ENCODE data around the gene NACC2. TPM values are rescaled to one million over a fixed set of nuclear protein-coding genes. Genes with fewer than 3 reads are reported as not detected.

The NACC2 gene
- total and polyA plus RNA-seq, 8 donors, result 4.1 to 69.2 (median 10.0) TPM

- H3K36me3 ChIP-seq, result peaks cover 0 to 15% (median 11%) of the 10 kb centered on the region in 4 donors
- TF ChIP-seq POLR2A (IDR thresholded peaks at IDR 0.05), result no peak
- TF ChIP-seq EP300 (IDR thresholded peaks at IDR 0.05), result no peak
- TF ChIP-seq, protein P1, sequence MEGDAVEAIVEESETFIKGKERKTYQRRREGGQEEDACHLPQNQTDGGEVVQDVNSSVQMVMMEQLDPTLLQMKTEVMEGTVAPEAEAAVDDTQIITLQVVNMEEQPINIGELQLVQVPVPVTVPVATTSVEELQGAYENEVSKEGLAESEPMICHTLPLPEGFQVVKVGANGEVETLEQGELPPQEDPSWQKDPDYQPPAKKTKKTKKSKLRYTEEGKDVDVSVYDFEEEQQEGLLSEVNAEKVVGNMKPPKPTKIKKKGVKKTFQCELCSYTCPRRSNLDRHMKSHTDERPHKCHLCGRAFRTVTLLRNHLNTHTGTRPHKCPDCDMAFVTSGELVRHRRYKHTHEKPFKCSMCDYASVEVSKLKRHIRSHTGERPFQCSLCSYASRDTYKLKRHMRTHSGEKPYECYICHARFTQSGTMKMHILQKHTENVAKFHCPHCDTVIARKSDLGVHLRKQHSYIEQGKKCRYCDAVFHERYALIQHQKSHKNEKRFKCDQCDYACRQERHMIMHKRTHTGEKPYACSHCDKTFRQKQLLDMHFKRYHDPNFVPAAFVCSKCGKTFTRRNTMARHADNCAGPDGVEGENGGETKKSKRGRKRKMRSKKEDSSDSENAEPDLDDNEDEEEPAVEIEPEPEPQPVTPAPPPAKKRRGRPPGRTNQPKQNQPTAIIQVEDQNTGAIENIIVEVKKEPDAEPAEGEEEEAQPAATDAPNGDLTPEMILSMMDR (IDR thresholded peaks at IDR 0.05), result no peak
- TF ChIP-seq POLR2AphosphoS5 (IDR thresholded peaks at IDR 0.05), result no peak
- WGBS, 5 donors, result 72 to 90% (median 81%) methylated on average over 8 of the region's 8 CpGs
- H3K27me3 ChIP-seq, result no peaks in the 10 kb centered on the region
- intact Hi-C loops (cut with DNase I; ENCODE audit: low total_unique reads), result no loop called here
- no peak for DNase-seq
- peaks cover 34 to 89% (median 58%) of the 10 kb centered on the region in 4 donors for H3K4me1 ChIP-seq
- H3K9me3 ChIP-seq, result no peaks in the 10 kb centered on the region
- peak overlapping the region in 2 of 5 donors; percentile 44 to 74 for H3K27ac ChIP-seq
- no peak overlapping the region for H3K4me3 ChIP-seq
These were observed 17.6 kb downstream of the NACC2 start for GRCh38 chr9:136077491-136077890.

DNA sequence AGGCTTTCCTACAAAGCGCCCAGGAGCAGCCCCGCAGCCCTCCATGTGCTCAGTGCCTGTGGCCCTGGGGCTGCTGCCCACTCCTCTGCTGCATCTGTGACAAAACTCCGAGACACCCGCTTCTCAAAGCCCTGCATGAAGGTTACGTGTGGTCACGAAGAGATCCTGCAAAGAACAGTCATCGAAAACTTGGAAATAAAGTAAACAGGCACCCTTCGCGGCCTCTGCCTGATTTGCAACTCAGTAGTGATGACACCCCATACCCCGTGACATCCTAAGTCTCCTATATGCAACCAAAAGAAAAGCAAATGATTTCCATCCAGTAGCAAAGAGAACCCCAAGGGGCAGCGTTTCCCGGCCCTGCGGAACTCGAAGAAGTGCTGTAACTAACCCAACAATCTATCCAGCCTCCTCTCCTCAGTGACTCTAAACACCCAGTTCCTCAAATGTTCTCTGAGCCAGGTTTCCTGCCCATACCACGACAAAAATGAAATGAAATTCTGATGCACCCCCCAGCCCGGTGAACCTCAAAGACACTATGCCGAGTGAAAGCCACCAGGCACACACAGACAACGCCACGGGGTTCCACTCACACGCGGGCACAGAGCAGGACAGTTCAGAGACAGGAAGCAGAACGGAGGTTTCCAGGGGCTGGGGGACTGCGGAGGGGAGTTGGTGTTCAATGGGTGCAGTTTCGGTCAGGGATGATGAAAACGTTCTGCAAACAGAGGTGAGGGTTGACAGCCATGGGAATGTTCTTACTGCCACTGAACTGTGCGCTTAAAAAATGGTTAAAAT lies 19.0 kb downstream of the NACC2 start:
- DNase-seq, result peak in 1 of 2 donors; percentile 3
- 67 to 84% (median 81%) methylated on average over 24 to 26 of the region's 26 CpGs for WGBS, 5 donors

DNA sequence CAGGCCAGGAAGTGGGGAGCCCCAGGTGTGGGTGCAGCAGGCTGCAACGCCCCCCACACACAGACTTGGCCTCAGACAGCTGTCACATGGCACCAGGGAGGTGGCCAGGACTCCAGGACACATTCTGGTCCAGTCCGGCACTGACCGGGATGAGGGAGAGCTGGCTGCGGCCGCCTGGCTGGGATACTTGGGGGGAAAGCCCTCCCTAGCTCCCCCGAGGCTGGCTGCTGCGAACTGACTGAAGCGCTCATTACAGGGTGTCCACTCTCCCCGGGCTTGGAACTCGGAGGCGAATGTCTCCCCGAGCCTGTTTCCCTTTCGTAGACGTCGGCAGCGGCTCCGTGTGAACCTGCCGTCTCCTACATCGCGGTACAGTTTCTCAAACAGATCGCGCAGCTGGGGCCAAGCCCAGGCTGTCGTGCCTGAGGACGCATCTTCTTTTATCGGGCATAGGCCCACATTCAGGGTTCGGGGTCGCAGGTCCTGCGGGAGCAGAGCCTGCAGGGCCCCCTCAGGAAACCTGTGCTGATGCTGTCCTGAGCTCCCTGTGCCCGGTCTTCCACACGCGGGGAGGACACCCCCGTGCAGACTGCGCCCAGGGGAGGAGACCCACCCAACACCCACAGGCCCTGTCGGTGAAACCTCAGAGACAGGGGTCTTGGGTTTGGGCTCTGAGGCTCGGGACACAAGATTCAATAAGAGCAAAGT lies 19.8 kb downstream of the NACC2 start:
- no peak for DNase-seq
- Histone ChIP-seq H3K9me3 (no peaks in the 10 kb centered on the region), H3K27me3 (no peaks in the 10 kb centered on the region), H3K27ac (no peak overlapping the region), H3K4me3 (no peak overlapping the region), H3K4me1 (peaks cover 12 to 67% (median 36%) of the 10 kb centered on the region in 4 donors), H3K36me3 (peaks cover 0 to 15% (median 11%) of the 10 kb centered on the region in 4 donors)
- 81 to 90% (median 84%) methylated on average over 28 to 35 of the region's 35 CpGs for WGBS, 5 donors
- TF ChIP-seq, protein P1 (IDR thresholded peaks at IDR 0.05), result no peak
- TF ChIP-seq EP300 (IDR thresholded peaks at IDR 0.05) (no peak), POLR2AphosphoS5 (IDR thresholded peaks at IDR 0.05) (no peak), POLR2A (IDR thresholded peaks at IDR 0.05) (no peak)
- intact Hi-C loops (cut with DNase I; ENCODE audit: low total_unique reads), result no loop called here

More for the DNA sequence above, 19.0 kb downstream of the NACC2 start:
- no peak overlapping the region for H3K4me3 ChIP-seq
- intact Hi-C loops (cut with DNase I; ENCODE audit: low total_unique reads), result no loop called here
- H3K9me3 ChIP-seq, result no peaks in the 10 kb centered on the region
- H3K27ac ChIP-seq, result peak overlapping the region in 2 of 5 donors; percentile 4 to 51
- H3K4me1 ChIP-seq, result peaks cover 19 to 75% (median 44%) of the 10 kb centered on the region in 4 donors
- H3K27me3 ChIP-seq, result no peaks in the 10 kb centered on the region
- TF ChIP-seq, protein P1 (IDR thresholded peaks at IDR 0.05), result no peak
- no peak for TF ChIP-seq POLR2AphosphoS5 (IDR thresholded peaks at IDR 0.05)
- TF ChIP-seq POLR2A (IDR thresholded peaks at IDR 0.05), result no peak
- TF ChIP-seq EP300 (IDR thresholded peaks at IDR 0.05), result no peak
- peaks cover 0 to 15% (median 11%) of the 10 kb centered on the region in 4 donors for H3K36me3 ChIP-seq

- H3K27ac ChIP-seq, result no peak overlapping the region
- H3K4me1 ChIP-seq, result peaks cover 6 to 61% (median 30%) of the 10 kb centered on the region in 4 donors
- no peaks in the 10 kb centered on the region for H3K9me3 ChIP-seq
- intact Hi-C loops (cut with DNase I; ENCODE audit: low total_unique reads), result no loop called here
- DNase-seq, result no peak
- no peaks in the 10 kb centered on the region for H3K27me3 ChIP-seq
- H3K36me3 ChIP-seq, result peaks cover 0 to 15% (median 11%) of the 10 kb centered on the region in 4 donors
- TF ChIP-seq, protein P1 (IDR thresholded peaks at IDR 0.05), result no peak
- TF ChIP-seq EP300 (IDR thresholded peaks at IDR 0.05), result no peak
- no peak for TF ChIP-seq POLR2AphosphoS5 (IDR thresholded peaks at IDR 0.05)
- no peak for TF ChIP-seq POLR2A (IDR thresholded peaks at IDR 0.05)
- 90 to 94% (median 92%) methylated on average over 18 to 28 of the region's 28 CpGs for WGBS, 5 donors
- no peak overlapping the region for H3K4me3 ChIP-seq
These were observed 20.4 kb downstream of the NACC2 start for GRCh38 chr9:136074706-136075105.
